HepG2 (cell line): ENCODE data around the gene BFAR. TPM values are rescaled to one million over a fixed set of nuclear protein-coding genes. Genes with fewer than 3 reads are reported as not detected.

Source experiments
- DNMT3B ChIP-seq: conservative IDR thresholded peaks from 2 replicates; pipeline ENCODE4 v1.6.1; 2016; ENCODE audit warnings: missing biosample characterization, control low read depth
- DPF2 ChIP-seq: sonication (generic); formaldehyde crosslinking; IDR thresholded peaks from 2 replicates; pipeline ENCODE4 v1.4.0; 2020; ENCODE audit warnings: mild to moderate bottlenecking, low read depth, missing genetic modification reagents, borderline replicate concordance
- E2F1 ChIP-seq: sonication (generic); formaldehyde crosslinking; IDR thresholded peaks from 2 replicates; pipeline ENCODE4 v1.5.0; 2020; ENCODE audit warnings: missing genetic modification reagents
- EED ChIP-seq: sonication (generic); formaldehyde crosslinking; IDR thresholded peaks from 2 replicates; pipeline ENCODE4 v1.5.0; 2020; ENCODE audit warnings: mild to moderate bottlenecking, missing genetic modification reagents
- ELF3 ChIP-seq: IDR thresholded peaks from 2 replicates; pipeline ENCODE4 v1.6.1; 2016; ENCODE audit warnings: missing genetic modification reagents, missing compliant biosample characterization
- GMEB1 ChIP-seq: sonication (generic); formaldehyde crosslinking; IDR thresholded peaks from 2 replicates; pipeline ENCODE4 v1.5.1; 2020; ENCODE audit warnings: missing genetic modification reagents, mild to moderate bottlenecking, borderline replicate concordance
- HOXA7 ChIP-seq: sonication (generic); formaldehyde crosslinking; IDR thresholded peaks from 2 replicates; pipeline ENCODE4 v1.8.1; 2022; ENCODE audit warnings: mild to moderate bottlenecking, missing genetic modification reagents, moderate library complexity
- JUND ChIP-seq: sonication (generic); formaldehyde crosslinking; IDR thresholded peaks from 2 replicates; pipeline ENCODE4 v1.8.0; 2022; ENCODE audit warnings: mild to moderate bottlenecking, missing genetic modification reagents
- MEIS1 ChIP-seq: sonication (generic); formaldehyde crosslinking; IDR thresholded peaks from 2 replicates; pipeline ENCODE4 v1.9.0; 2021; ENCODE audit warnings: mild to moderate bottlenecking, missing genetic modification reagents, moderate library complexity, borderline replicate concordance
- MTF1 ChIP-seq: sonication (generic); formaldehyde crosslinking; IDR thresholded peaks from 2 replicates; pipeline ENCODE4 v1.5.0; 2020; ENCODE audit warnings: missing genetic modification reagents
- PBX3 ChIP-seq: sonication (generic); formaldehyde crosslinking; IDR thresholded peaks from 2 replicates; pipeline ENCODE4 v1.8.1; 2023; ENCODE audit warnings: missing genetic modification reagents, inconsistent platforms, borderline replicate concordance
- RARA ChIP-seq: IDR thresholded peaks from 2 replicates; pipeline ENCODE4 v1.6.1; 2016; ENCODE audit warnings: missing genetic modification reagents, missing compliant biosample characterization
- RNF2 ChIP-seq: fragments of 450-650 bp; conservative IDR thresholded peaks from 2 replicates; pipeline ENCODE4 v1.6.1; 2016; ENCODE audit warnings: low read depth
- SNAPC5 ChIP-seq: sonication (generic); formaldehyde crosslinking; IDR thresholded peaks from 2 replicates; pipeline ENCODE4 v1.8.1; 2023; ENCODE audit warnings: mild to moderate bottlenecking, missing genetic modification reagents, borderline replicate concordance
- TFDP2 ChIP-seq: sonication (generic); formaldehyde crosslinking; IDR thresholded peaks from 2 replicates; pipeline ENCODE4 v1.4.0; 2020; ENCODE audit warnings: missing genetic modification reagents
- ZBTB1 ChIP-seq: sonication (generic); formaldehyde crosslinking; IDR thresholded peaks from 2 replicates; pipeline ENCODE4 v1.4.0; 2020; ENCODE audit warnings: missing genetic modification reagents, borderline replicate concordance
- ZFP1 ChIP-seq: IDR thresholded peaks from 2 replicates; pipeline ENCODE4 v1.6.1; 2016
- ZNF225 ChIP-seq: sonication (generic); formaldehyde crosslinking; IDR thresholded peaks from 2 replicates; pipeline ENCODE4 v1.4.0; 2020; ENCODE audit warnings: mild to moderate bottlenecking, missing genetic modification reagents
- ZNF746 ChIP-seq: sonication (generic); formaldehyde crosslinking; IDR thresholded peaks from 2 replicates; pipeline ENCODE4 v1.8.0; 2022; ENCODE audit warnings: mild to moderate bottlenecking, missing genetic modification reagents
- ZNF816 ChIP-seq: sonication (generic); formaldehyde crosslinking; IDR thresholded peaks from 2 replicates; pipeline ENCODE4 v1.8.0; 2022; ENCODE audit warnings: missing genetic modification reagents, mild to moderate bottlenecking, borderline replicate concordance
- polyA plus RNA-seq, 8 experiments: library from polyadenylated mRNA; depleted of rRNA in 3 of 8; stranded (reverse) in 7 of 8; unstranded in 1 of 8; fragments of >200 nt; fragmentation: Illumina TruSeq in 4 of 8; extraction: Trizol in 4 of 8; gene quantifications; 2 replicates each; pipeline versions ENCODE4 v1.2.1 to v1.2.3, GENCODE V29; 2011 to 2016; ENCODE audit warnings: low read depth in 4 of 8, missing spikeins in 1 of 8, mixed read lengths in 1 of 8; ENCODE audit not compliant: insufficient read depth in 1 of 8
- total RNA-seq, 5 experiments: library from RNA; depleted of rRNA; stranded (reverse); fragments of >200 nt; fragmentation: Illumina TruSeq; extraction: Trizol; gene quantifications; 2 replicates each; pipeline ENCODE4 v1.2.3, GENCODE V29; 2016; ENCODE audit warnings: low read depth in 1 of 5

BFAR gene
- total and polyA plus RNA-seq, 2 of the 13 experiments (the other 11 are each of a cell fraction or from before 2014, with no cell fraction given): 96.9 to 120 TPM

GRCh38 chr16:14632693-14633569 lies at the start of gene BFAR (continued):
- TF ChIP-seq SNAPC5 (peak; percentile 25; the same call in 1 of the 2 replicates), JUND (CRISPR knock-in tag) (no peak), DPF2 (CRISPR knock-in tag) (no peak), RNF2 (peak; percentile 20; the same call in 1 of the 2 replicates), DNMT3B (CRISPR knock-in tag) (peak; percentile 95; the same call in 1 of the 2 replicates), GMEB1 (CRISPR knock-in tag) (peak; percentile 88), MEIS1 (CRISPR knock-in tag) (peak; percentile 78; the same call in 1 of the 2 replicates), MTF1 (CRISPR knock-in tag) (peak; percentile 49; the same call in 1 of the 2 replicates), PBX3 (peak; percentile 31; the same call in 1 of the 2 replicates), ELF3 (CRISPR knock-in tag) (peak; percentile 94), ZBTB1 (CRISPR knock-in tag) (no peak), E2F1 (CRISPR knock-in tag) (peak; percentile 64; the same call in 1 of the 2 replicates), ZNF816 (peak; percentile 47; the same call in 1 of the 2 replicates), RARA (CRISPR knock-in tag) (peak; percentile 65), HOXA7 (no peak), TFDP2 (CRISPR knock-in tag) (peak; percentile 73), ZNF746 (CRISPR knock-in tag) (peak; percentile 74; the same call in 1 of the 2 replicates), ZFP1 (CRISPR knock-in tag) (peak; percentile 38), ZNF225 (no peak; the same call in 1 of the 2 replicates), EED (CRISPR knock-in tag) (0 out of 2 replicates have a peak, but pooled peaks have one; percentile 43)
